Kidney epithelial cell (primary cell): Measurements from ENCODE around the gene HOXA13. TPM values are rescaled to one million over a fixed set of nuclear protein-coding genes. Genes with fewer than 3 reads are reported as not detected.

Experiments
- DNase-seq: peaks from one replicate; pipeline ENCODE4 v3.0.0-alpha.2; 2010; ENCODE audit warnings: low read depth
- H3K27me3 ChIP-seq: 2 replicates; pipeline ENCODE4 v1.6.0; 2011; ENCODE audit warnings: low read length; ENCODE audit not compliant: control insufficient read depth, insufficient read depth
- H3K36me3 ChIP-seq: 2 replicates; pipeline ENCODE4 v1.5.1; 2011; ENCODE audit warnings: low read length; ENCODE audit not compliant: control insufficient read depth, insufficient read depth
- H3K4me3 ChIP-seq: 2 replicates; pipeline ENCODE4 v1.5.1; 2011; ENCODE audit warnings: low read depth, mild to moderate bottlenecking, control low read depth, low read length
- CTCF ChIP-seq: IDR thresholded peaks from 2 replicates; pipeline ENCODE4 v1.5.1; 2011; ENCODE audit warnings: mild to moderate bottlenecking, moderate library complexity, low read length, control low read depth, inconsistent platforms; ENCODE audit not compliant: insufficient read depth, poor library complexity, severe bottlenecking
- total RNA-seq: library from RNA; depleted of rRNA; stranded (reverse); fragments of >200 nt; gene quantifications from 2 replicates; pipeline ENCODE4 v1.2.3, GENCODE V29; 2015

HOXA13 gene
- total RNA-seq, 1 donor from 2014 or later, result not detected

GRCh38 chr7:27151931-27152815, 47.7 kb downstream of the HOXA13 start, which contains the start of gene HOXA3:
Gene HOXA3, minus strand, starts transcription at chr7:27152583. Its CDS starts 41,943 bp downstream, at chr7:27110640.
- Histone ChIP-seq H3K27me3 (no peaks in the 10 kb centered on the region), H3K36me3 (no peaks in the 10 kb centered on the region), H3K4me3 (peak within 1 kb of the TSS; percentile 71)
- TF ChIP-seq CTCF, result no peak
- no peak for DNase-seq

GRCh38 chr7:27151341-27151930, 48.5 kb downstream of the HOXA13 start:
- DNase-seq, result no peak

GRCh38 chr7:27150568-27151340, 49.1 kb downstream of the HOXA13 start:
- H3K36me3 ChIP-seq, result no peaks in the 10 kb centered on the region
- no peaks in the 10 kb centered on the region for H3K27me3 ChIP-seq
- peak; percentile 54 for TF ChIP-seq CTCF
- peak overlapping the region; percentile 71 for H3K4me3 ChIP-seq
- DNase-seq, result no peak

More at GRCh38 chr7:27151341-27151930, 48.5 kb downstream of the HOXA13 start:
- TF ChIP-seq CTCF, result no peak
- H3K4me3 ChIP-seq, result peak overlapping the region; percentile 71
- no peaks in the 10 kb centered on the region for H3K36me3 ChIP-seq
- H3K27me3 ChIP-seq, result no peaks in the 10 kb centered on the region

- Histone ChIP-seq H3K27me3 (no peaks in the 10 kb centered on the region), H3K36me3 (no peaks in the 10 kb centered on the region), H3K4me3 (peak overlapping the region; percentile 71)
- TF ChIP-seq CTCF, result no peak
- DNase-seq, result no peak
Measured at GRCh38 chr7:27149842-27150567, 49.9 kb downstream of the HOXA13 start.
